ENCODE measurements around the gene ELOVL1. TPM values are rescaled to one million over a fixed set of nuclear protein-coding genes. Genes with fewer than 3 reads are reported as not detected.

Gene ELOVL1
- total RNA-seq, 1 donor from 2014 or later, result 52.2 TPM

DNA sequence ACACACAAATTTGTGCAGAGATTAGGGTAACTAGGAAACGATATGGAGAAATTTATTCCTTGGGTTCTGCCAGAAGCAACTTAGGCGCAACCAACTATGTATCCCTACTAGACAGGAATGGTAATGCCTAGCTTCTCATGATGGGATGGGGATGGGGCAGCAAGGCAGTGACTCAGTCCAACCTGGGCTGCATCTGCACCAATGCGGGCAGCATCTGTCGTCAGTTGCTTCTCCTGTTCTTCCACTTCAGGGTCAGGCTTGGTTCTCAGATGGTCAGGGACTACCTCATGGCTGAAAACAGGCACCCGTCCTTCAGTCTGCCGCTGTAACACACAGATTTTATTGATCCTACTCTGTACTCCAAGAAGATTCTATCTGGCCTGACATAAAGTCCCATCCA lies 18.9 kb upstream of the ELOVL1 start:
- peaks cover 35% of the 10 kb centered on the region for H3K4me1 Mint-ChIP-seq (ENCODE audit: unreplicated experiment)
- H3K9me3 Mint-ChIP-seq, result no peaks in the 10 kb centered on the region
- H3K27me3 Mint-ChIP-seq, result no peaks in the 10 kb centered on the region
- TF ChIP-seq, protein P1, sequence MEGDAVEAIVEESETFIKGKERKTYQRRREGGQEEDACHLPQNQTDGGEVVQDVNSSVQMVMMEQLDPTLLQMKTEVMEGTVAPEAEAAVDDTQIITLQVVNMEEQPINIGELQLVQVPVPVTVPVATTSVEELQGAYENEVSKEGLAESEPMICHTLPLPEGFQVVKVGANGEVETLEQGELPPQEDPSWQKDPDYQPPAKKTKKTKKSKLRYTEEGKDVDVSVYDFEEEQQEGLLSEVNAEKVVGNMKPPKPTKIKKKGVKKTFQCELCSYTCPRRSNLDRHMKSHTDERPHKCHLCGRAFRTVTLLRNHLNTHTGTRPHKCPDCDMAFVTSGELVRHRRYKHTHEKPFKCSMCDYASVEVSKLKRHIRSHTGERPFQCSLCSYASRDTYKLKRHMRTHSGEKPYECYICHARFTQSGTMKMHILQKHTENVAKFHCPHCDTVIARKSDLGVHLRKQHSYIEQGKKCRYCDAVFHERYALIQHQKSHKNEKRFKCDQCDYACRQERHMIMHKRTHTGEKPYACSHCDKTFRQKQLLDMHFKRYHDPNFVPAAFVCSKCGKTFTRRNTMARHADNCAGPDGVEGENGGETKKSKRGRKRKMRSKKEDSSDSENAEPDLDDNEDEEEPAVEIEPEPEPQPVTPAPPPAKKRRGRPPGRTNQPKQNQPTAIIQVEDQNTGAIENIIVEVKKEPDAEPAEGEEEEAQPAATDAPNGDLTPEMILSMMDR (conservative IDR thresholded peaks at IDR 0.05), result no peak
- no peak overlapping the region for H3K4me3 Mint-ChIP-seq
- H3K27ac Mint-ChIP-seq, result peak overlapping the region; percentile 13
- peaks cover 14% of the 10 kb centered on the region for H3K36me3 Mint-ChIP-seq
- DNase-seq (ENCODE audit: extremely low spot score, unreplicated experiment), result no peak

DNA sequence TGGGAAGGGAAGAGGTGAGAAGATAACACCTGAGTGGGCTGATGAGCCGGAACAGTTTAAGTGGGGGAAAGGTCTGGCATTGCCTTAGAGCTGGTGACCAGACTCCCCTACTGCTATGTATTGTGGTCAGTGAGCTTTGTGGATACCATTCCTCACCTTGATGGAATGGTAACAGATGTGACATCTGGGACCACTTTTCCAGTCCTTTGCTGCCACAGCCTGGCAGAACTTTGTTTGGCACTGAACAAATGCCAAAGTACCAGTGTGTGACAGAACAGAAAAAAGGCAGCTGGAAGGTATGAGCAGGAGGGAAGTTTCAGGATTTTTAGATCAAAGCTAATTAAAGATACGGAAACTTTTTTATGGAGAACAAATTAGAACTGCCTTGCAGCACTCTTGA lies 15.6 kb upstream of the ELOVL1 start:
- H3K27ac Mint-ChIP-seq, result no peak overlapping the region
- peaks cover 16% of the 10 kb centered on the region for H3K36me3 Mint-ChIP-seq
- H3K27me3 Mint-ChIP-seq, result no peaks in the 10 kb centered on the region
- peaks cover 13% of the 10 kb centered on the region for H3K4me1 Mint-ChIP-seq (ENCODE audit: unreplicated experiment)
- no peaks in the 10 kb centered on the region for H3K9me3 Mint-ChIP-seq
- H3K4me3 Mint-ChIP-seq, result no peak overlapping the region
- TF ChIP-seq, protein P1 (conservative IDR thresholded peaks at IDR 0.05), result no peak
- DNase-seq (ENCODE audit: extremely low spot score, unreplicated experiment), result no peak

DNA sequence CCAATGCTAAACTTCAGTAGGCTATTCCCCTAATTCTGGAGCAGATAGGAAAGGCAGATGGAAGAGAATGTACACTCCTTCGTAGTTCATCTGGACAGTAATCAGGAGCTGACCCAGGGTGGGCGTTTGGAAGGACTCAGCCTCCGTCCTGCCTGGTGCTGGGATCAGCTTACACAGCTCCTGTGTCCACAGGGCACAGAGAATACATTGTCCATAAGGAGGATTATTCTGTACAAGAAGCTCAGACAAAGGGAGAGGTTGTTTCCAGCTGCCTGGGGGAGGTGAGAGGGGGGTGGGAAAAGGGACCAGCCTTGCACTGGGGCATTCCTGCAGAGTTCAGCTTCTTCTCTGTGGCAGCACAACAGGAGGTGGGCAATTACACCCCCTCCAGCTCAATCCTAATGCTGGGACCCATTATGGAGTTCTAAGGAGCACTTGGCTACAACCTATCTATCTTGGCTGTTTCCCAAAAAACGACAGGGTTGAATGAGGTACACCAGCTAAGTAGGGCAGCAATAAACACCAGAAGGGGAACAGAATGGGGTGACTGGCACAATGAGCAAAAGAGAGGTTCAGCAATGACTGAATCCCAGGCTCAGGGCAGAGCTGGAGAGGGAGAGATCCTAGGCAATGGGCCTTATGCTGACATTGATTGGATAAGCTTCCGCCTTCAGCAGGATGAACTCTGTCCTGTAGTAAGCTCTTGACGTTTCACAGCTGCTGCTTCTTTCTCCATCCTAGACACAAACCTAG lies 14.4 kb upstream of the ELOVL1 start:
- H3K27me3 Mint-ChIP-seq, result no peaks in the 10 kb centered on the region
- H3K36me3 Mint-ChIP-seq, result peaks cover 16% of the 10 kb centered on the region
- no peak for DNase-seq (ENCODE audit: extremely low spot score, unreplicated experiment)
- no peak overlapping the region for H3K27ac Mint-ChIP-seq
- peaks cover 14% of the 10 kb centered on the region for H3K4me1 Mint-ChIP-seq (ENCODE audit: unreplicated experiment)
- H3K4me3 Mint-ChIP-seq, result no peak overlapping the region
- no peaks in the 10 kb centered on the region for H3K9me3 Mint-ChIP-seq
- TF ChIP-seq, protein P1 (conservative IDR thresholded peaks at IDR 0.05), result no peak

DNA sequence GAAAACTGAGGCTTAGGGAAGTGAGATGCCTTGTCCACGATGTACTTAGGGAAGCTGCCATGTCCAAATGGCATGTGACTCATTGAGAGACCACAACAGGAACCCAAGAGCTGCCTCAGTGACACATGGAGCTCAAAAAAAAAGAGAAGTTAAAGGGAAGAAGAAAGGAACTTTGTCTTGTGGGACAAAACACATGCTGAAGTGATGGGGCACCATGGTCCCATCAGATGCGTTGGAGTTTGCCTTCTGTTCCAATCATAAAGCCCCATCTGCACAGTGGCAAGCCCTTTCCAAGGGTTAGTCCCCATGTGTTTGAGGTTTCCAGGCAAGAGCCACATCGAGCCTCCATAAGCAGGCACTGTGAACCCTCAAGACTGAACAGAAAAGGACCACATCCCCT lies 13.8 kb upstream of the ELOVL1 start:
- no peak overlapping the region for H3K27ac Mint-ChIP-seq
- H3K27me3 Mint-ChIP-seq, result no peaks in the 10 kb centered on the region
- H3K36me3 Mint-ChIP-seq, result peaks cover 16% of the 10 kb centered on the region
- H3K9me3 Mint-ChIP-seq, result no peaks in the 10 kb centered on the region
- peaks cover 17% of the 10 kb centered on the region for H3K4me1 Mint-ChIP-seq (ENCODE audit: unreplicated experiment)
- TF ChIP-seq, protein P1 (conservative IDR thresholded peaks at IDR 0.05), result no peak
- no peak for DNase-seq (ENCODE audit: extremely low spot score, unreplicated experiment)
- no peak overlapping the region for H3K4me3 Mint-ChIP-seq

DNA sequence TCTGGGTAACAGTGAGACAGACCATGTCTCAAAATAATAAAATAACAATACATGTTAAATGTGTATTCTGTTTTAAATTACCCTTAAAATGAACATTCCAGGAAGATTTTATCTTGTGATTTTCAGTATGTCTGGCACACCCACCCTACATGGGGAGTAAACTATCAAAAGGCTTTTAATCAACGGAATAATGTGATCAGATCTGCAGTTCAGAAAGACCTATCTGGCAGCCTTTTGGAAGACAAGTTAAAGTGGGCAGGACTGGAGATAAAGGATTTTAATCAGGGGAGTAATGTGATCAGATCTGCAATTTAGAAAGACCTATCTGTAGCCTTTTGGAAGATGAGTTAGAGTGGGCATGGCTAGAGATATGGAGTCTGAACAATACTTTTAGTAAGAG lies 11.7 kb upstream of the ELOVL1 start:
- Mint-ChIP-seq H3K4me3 (no peak overlapping the region), H3K4me1 (ENCODE audit: unreplicated experiment) (peaks cover 17% of the 10 kb centered on the region), H3K9me3 (no peaks in the 10 kb centered on the region)

More for the DNA sequence above, 11.7 kb upstream of the ELOVL1 start:
- no peak for DNase-seq (ENCODE audit: extremely low spot score, unreplicated experiment)
- Mint-ChIP-seq H3K36me3 (peaks cover 11% of the 10 kb centered on the region), H3K27me3 (no peaks in the 10 kb centered on the region), H3K27ac (no peak overlapping the region)
- TF ChIP-seq, protein P1 (conservative IDR thresholded peaks at IDR 0.05), result no peak
